ENCODE data around the gene C2CD5. TPM values are rescaled to one million over a fixed set of nuclear protein-coding genes. Genes with fewer than 3 reads are reported as not detected.
A peak's percentile ranks its signal among the peaks of the same experiment; 100 is the strongest.

The C2CD5 gene
- total RNA-seq, 4 donors from 2014 or later, result 60.0 to 99.5 (median 72.6) TPM

- peak in 1 of 2 donors; percentile 17 for DNase-seq
- TF ChIP-seq CTCF (IDR thresholded peaks at IDR 0.05), result no peak
- TF ChIP-seq POLR2A (IDR thresholded peaks at IDR 0.05), result no peak
- H3K27me3 ChIP-seq, result no peaks in the 10 kb centered on the region
- intact Hi-C loops (cut with DNase I; ENCODE audit: low total_unique reads), result no loop called here
- H3K4me3 ChIP-seq, result no peak overlapping the region
- no peaks in the 10 kb centered on the region for H3K36me3 ChIP-seq
- H3K4me1 ChIP-seq, result no peaks in the 10 kb centered on the region
- no peaks in the 10 kb centered on the region for H3K9me3 ChIP-seq
- H3K27ac ChIP-seq, result no peak overlapping the region
These were observed 77.2 kb downstream of the C2CD5 start for GRCh38 chr12:22467190-22467589.

GRCh38 chr12:22463306-22463705, 81.0 kb downstream of the C2CD5 start:
- no peaks in the 10 kb centered on the region for H3K36me3 ChIP-seq
- no peaks in the 10 kb centered on the region for H3K4me1 ChIP-seq
- TF ChIP-seq CTCF (IDR thresholded peaks at IDR 0.05), result no peak
- no peak for TF ChIP-seq POLR2A (IDR thresholded peaks at IDR 0.05)
- no peak overlapping the region for H3K4me3 ChIP-seq
- H3K27me3 ChIP-seq, result no peaks in the 10 kb centered on the region
- intact Hi-C loops (cut with DNase I; ENCODE audit: low total_unique reads), result no loop called here
- DNase-seq, result no peak
- no peaks in the 10 kb centered on the region for H3K9me3 ChIP-seq
- no peak overlapping the region for H3K27ac ChIP-seq

GRCh38 chr12:22461786-22462185, 82.6 kb downstream of the C2CD5 start:
- H3K4me3 ChIP-seq, result no peak overlapping the region
- no peak overlapping the region for H3K27ac ChIP-seq
- no peaks in the 10 kb centered on the region for H3K36me3 ChIP-seq
- H3K27me3 ChIP-seq, result no peaks in the 10 kb centered on the region
- TF ChIP-seq CTCF (IDR thresholded peaks at IDR 0.05), result no peak
- TF ChIP-seq POLR2A (IDR thresholded peaks at IDR 0.05), result no peak
- H3K4me1 ChIP-seq, result no peaks in the 10 kb centered on the region
- no peaks in the 10 kb centered on the region for H3K9me3 ChIP-seq
- DNase-seq, result no peak
- intact Hi-C loops (cut with DNase I; ENCODE audit: low total_unique reads), result no loop called here

GRCh38 chr12:22459838-22460490, 84.4 kb downstream of the C2CD5 start:
- intact Hi-C loops (cut with DNase I; ENCODE audit: low total_unique reads), result no loop called here

More at GRCh38 chr12:22459838-22460490, 84.4 kb downstream of the C2CD5 start:
- TF ChIP-seq CTCF (IDR thresholded peaks at IDR 0.05) (peak; percentile 34 to 61 (median 42)), POLR2A (IDR thresholded peaks at IDR 0.05) (no peak)
- no peak for DNase-seq
- no peaks in the 10 kb centered on the region for H3K9me3 ChIP-seq
- no peaks in the 10 kb centered on the region for H3K36me3 ChIP-seq
- no peak overlapping the region for H3K27ac ChIP-seq
- no peaks in the 10 kb centered on the region for H3K4me1 ChIP-seq
- no peaks in the 10 kb centered on the region for H3K27me3 ChIP-seq
- no peak overlapping the region for H3K4me3 ChIP-seq
